Measurements from ENCODE around the gene CDH4.

CDH4 gene

DNA sequence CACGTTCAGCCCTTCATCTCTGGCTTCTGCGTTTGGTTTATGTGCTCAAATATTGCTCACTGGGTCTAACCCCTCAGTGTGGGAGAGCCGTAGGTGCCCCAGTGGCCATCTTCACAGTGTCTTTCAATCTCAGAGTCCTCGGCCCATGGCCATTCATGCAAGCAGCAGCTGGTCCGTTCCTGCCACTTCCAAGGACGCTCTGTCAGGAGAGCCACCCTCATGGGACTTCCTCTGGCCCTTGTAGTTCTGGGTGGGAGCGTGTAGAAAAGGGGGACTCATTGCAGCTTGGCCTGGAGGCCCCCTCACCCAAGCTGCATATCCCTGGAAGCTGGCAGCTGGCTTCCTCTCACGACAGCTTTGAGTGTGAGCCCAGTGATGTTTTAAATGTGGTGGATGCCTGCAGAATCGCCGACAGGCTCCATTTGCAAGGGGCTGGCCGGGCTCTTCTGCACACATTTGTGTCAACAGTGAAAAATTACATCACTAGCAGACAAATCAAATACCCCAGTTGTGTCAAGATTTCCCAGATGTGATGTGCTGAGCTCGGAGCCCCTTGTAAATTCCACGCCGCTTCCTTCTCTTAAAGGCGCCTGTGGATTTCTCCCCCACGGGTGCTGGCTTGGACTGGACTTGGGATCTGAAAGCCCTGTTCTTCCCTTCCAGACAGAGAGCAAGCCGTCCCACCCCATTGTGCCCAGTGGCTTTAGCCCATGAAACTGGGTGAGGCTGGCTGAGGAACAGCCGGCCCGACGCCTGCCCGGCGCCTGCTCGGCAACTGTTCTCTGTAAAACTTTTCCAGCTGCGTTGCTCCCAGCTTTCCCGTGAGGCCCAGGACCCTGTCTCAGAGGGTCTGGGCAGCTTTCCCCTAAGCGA is 453.6 kb downstream of the CDH4 start:
- no peak for DNase-seq (ENCODE audit: low read depth in 2 of 2)

DNA sequence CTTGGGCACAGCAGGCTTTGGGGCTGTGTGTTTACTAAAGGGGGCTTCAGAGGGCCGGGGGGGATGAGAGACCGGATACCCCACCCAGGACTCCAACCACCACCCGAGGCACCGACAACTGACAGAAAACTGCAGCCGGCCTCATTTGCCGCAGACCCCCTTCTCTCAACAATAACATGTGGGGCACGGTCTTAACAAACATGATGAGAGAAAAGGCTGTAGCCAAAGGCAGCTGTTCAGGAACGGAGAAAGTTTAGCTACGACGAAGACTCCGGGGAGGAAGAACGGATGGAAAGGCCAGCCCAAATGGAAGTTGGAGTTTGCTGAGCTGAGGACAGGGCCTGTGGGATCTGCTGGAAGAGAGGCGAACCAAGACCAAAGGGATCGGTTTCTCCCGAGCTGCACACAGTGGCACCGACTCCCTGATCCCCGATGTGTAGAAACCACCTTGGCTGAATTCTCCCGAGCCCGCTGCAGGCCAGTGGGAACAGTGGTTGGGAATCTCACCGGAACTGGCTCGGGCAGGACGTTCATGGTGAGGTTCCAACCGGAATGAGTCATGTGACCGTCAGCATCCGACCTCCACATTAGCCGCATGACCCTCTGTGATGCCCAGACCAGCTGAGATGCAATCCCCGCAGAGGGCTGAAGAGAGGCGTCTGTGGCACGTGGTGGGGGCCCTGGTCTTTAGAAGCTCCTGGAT is 454.3 kb downstream of the CDH4 start:
- DNase-seq (ENCODE audit: low read depth in 2 of 2), result no peak

DNA sequence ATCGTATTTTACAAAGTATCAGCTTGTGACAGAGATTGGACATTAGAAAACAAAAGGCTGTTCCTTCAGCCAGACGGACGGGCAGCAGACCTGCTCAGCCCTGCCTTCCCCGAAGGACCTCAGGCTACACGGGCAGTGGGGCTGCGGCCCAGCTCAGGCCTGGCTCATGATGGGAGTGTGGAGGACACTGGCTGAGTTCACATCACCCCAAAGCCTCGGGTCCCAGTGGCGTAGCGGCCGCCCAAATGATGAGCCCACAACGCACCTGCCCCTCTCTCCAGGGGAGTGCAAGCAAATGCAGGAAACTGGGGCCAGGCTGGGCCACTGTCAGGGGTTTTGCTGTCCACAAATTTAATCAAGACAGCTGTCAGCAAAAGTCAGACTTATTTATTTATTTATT is 456.8 kb downstream of the CDH4 start:
- DNase-seq (ENCODE audit: low read depth in 2 of 2), result no peak

DNA sequence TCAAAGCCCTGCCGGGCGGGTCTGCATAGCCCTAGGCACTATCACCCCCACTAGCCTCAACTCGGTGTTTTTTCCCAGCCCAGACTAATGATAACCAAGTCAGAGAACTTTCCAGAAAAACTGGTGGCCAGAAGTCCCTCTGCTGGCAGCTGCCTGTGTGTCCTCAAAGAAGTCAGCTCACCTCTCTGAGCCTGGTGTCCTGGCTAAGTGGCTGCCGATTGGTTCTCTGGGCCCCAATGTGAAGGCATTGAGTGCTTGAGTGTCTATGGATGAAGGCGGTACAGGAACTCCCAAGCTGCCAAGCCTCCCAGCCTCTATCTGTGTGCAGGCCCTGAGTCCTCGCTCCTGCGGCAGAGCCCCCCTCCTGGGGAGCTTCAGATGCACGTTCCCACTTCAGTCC is 458.0 kb downstream of the CDH4 start:
- no peak for DNase-seq (ENCODE audit: low read depth in 2 of 2)

DNA sequence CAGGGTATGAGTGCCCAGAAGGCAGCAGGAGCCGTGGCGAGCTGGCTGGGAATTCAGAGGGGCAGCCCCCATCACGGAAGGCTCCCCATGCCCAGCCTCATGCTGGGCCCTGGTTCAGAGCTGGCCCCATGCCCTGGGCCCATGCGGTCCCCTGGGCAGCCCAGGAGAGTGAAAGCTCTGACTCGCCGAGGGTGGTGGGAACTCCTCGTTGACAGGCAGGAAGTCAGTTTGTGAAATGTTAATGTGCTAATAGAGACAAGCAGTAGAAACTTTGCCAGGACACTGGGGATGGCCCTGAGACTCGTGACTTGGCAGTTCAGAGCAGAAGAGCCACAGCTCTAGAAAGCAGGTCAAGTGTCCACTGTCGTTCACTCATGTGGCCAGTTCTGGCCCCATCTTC is 460.6 kb downstream of the CDH4 start:
- DNase-seq (ENCODE audit: low read depth in 2 of 2), result no peak

DNA sequence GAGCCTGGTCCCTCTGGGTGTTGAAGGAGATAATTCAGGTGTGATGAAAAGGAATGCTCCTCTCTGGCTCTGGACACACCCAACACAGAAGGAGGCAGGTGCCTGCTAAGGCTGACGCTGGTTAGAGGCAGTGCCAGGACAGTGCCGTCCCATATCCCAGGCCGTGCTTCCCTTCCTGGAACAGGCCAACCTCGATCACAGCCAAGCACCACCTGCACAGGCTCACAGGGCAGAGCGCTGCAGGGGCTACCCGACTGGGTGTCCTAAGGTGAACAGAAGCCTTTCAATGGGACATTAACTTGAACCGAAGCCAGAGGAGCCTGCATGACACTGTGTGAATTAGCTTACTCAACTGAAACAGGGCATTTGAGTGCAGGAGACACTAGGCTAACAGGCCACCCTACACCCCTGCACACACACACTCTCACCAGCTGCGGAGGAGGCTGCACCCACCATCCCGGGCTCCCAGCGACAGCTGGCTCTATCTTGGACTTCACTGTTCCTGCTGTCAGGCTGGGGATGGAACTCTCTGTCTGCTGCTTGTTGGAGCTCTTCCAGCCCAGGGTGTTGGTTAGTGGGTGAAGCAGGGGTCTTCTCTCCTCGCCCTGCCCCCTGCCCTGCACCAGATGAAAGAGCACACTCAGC is 466.4 kb downstream of the CDH4 start:
- no peak for DNase-seq (ENCODE audit: low read depth in 2 of 2)

DNA sequence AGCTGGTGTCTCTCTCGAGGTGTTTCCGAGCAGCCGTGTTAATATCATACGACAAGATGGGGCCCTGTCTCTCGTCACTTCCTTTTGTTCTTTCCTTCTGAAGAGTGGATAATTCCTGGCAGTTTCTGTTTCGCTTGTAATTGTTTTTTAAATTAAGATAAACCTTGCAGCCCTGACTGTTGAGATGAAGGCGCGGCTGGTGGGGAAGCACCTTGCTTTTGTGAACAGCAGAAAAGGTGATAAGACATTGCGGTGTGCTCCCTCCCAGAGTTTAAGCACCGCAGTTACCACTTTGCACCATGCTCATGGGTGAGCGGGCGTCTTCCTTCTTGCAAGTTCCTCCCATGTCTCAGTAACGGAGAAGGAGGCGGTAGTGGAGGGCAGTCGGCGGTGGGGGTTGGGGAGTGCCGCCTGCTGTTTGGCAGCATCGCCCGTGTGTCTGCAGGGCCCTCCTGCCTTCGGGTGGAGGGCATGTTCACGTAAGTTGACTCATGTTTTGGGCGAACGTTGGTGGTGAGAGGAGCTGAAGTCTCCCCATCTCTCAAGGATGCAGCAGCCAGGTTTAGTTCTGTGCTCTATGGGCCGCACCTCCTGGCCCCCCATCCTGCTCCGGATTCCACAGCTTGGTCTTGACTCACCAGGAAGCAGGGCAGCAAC is 467.8 kb downstream of the CDH4 start:
- peak; percentile 1 to 24 for DNase-seq (ENCODE audit: low read depth in 2 of 2)

DNA sequence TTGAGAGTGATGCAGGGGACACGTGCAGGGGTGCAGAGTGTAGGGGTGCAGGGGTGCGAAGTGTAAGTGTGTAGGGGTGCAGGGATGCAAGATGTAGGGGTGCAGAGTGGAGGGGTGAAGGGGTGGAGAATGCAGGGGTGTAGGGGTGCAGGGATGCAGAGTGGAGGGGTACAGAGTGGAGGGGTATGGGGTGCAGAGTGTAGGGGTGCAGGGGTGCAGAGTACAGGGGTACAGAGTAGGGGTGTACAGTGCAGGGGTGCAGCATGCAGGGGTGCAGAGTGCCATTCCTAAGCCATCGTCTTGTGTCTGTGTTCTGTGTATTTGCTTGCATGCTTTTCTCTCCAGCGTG is 468.3 kb downstream of the CDH4 start:
- DNase-seq (ENCODE audit: low read depth in 2 of 2), result no peak

DNA sequence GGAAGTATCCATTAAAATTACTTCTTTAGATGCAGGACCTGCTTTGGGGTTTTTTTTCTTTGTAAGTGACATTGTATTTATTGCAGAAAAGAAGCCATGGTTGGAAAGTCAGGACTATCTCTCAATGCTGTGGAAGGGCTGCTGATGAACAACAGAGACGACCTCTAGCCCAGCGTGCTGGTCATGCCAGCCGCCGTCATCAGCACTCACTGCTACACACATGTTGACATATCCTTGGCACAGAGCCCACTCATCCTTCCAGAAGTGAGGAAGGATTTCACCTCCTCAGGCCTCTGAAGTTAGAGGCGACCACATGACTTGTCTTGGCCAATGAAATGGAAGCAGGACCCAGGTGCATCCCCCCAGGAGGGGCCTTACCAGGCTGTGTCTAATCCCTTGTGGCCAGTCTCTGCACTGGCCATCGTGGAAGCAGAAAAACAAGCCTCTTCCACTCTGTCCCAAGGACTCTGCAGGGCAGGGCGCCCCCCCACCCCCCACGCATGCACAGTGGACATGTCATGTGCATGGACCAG is 470.2 kb downstream of the CDH4 start:
- DNase-seq (ENCODE audit: low read depth in 2 of 2), result no peak

DNA sequence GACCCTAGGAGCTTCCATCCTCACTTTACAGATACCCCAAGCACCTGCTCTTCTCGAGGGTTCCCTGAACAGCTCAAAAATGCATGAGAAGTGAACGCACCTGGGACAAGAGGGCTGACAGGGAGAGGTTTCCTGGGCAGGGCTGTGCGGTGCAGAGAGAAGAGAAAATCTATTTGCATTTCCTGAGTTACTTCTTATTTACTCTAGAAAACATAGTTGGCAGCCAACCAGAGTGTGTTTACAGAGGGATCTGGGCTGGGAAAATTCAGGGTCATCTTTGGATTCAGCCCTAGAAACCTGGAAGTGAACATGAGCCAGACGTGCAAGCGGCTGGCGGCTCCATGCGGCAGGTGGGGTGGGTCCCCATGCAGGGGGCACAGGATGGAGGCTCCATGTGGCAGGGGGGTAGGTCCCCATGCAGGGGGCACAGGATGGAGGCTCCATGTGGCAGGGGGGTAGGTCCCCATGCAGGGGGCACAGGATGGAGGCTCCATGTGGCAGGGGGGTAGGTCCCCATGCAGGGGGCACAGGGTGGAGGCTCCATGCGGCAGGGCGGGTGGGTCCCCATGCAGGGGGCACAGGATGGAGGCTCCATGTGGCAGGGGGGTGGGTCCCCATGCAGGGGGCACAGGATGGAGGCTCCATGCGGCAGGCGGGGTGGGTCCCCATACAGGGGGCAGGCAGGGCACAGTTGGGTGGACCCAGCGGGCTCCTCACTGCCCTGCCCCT is 471.6 kb downstream of the CDH4 start:
- DNase-seq (ENCODE audit: low read depth in 2 of 2), result no peak

DNA sequence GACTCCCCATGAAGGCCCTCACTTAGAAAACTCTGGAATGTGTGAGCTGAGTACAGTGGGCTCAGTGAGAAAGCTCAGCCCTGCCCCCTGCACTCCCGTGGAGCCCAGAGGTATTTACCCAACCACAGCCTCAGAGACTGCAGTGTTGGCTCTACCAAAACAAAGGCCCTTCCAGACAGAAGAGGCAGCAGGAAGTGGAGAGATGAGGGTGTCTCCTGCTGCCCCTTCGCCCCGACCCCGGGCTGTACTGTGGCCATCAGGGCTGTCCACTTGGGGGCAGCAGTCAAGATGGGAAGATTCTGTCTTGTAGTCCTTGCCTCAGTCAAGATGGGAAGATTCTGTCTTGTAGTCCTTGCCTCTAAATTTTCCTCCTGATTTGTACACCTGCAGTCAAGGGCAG is 472.3 kb downstream of the CDH4 start:
- no peak for DNase-seq (ENCODE audit: low read depth in 2 of 2)

DNA sequence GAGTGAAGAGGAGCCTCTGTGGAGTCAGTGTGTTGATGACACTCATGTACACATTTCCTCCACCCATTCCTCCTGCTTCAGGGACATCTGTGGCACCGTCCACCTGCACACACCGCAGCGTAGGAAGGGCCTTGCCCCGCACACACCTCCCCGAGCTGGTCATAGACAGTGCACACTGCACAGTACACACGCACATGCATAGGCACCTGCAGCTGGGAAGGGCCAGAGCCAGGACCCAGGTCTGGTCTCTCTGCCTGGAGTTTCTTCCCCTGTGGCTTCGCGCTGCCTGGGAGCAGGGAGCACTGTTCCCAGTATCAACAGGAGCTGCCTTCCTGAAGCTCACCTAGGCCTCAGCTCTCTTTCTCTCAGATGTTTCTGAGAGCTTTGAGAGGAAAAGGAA is 473.1 kb downstream of the CDH4 start:
- DNase-seq (ENCODE audit: low read depth in 2 of 2), result no peak

DNA sequence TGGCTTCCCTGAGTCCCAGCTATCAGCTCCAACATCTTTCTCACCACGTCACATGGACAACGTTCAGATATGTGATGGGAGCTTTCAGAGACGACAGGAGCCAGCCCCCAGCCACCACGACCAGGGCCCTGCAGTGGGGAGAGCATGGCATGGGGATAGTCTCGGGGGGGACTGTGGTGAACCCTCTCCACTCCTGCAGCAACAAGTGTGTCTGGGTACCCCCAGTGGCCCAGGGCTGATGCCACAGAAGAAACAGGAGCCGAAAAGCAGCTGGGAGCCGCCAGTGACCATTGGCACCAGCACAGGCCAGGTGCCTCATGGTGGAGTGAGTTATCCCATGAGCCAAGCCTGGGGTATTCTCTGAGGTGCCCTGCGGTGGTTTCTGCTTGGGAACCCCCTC is 473.9 kb downstream of the CDH4 start:
- DNase-seq (ENCODE audit: low read depth in 2 of 2), result no peak

DNA sequence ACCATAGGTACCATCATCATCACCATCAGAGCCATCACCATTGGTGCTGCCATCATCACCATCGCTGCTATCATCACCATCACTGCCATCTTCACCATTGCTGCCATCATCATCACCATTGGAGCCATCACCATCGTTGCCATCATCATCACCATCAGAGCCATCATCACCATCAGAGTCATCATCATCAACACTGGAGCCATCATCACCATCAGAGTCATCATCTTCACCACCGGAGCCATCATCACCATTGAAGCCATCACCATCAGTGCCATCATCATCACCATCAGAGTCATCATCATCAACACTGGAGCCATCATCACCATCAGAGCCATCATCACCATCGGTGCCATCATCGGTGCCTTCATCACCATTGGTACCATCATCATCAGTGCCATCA is 474.9 kb downstream of the CDH4 start:
- DNase-seq (ENCODE audit: low read depth in 2 of 2), result no peak

DNA sequence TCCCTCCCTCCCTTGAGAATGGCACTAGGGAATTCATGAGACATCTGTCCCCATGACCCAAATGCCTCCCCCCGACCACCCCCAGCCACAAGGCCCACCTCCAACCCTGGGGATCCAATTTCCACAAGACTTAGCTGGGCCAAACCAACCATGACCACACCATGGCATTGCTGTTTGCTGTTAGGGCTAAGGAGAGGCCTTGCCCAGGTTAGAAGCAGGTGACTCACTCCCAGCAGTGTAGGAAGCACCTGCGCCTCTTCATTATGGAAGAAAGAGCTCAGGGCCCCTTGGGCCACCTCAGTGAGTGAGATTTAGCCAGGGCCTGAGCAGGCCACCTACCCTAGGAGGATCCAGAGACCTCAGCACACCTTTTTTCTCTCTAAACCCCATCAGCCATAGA is 475.7 kb downstream of the CDH4 start:
- no peak for DNase-seq (ENCODE audit: low read depth in 2 of 2)

DNA sequence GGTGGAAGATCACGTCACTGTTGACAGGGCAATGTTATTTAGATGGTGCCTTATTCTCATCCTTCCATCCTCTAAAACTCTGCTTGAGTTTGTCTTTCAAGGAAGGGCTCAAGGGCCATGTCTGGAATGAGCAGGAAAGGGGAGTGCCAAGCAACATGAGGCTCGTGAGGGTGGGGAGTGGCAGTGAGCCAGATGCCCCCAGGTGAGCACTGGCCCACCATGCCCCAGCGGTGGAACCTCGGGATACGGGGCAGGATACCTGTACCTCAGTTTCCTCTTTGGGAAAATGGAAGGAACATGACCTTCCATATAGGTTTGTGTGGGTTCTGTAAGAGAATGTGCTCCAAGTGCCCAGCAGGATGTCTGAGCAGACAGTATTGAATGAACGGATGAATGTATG is 476.3 kb downstream of the CDH4 start:
- DNase-seq (ENCODE audit: low read depth in 2 of 2), result no peak

DNA sequence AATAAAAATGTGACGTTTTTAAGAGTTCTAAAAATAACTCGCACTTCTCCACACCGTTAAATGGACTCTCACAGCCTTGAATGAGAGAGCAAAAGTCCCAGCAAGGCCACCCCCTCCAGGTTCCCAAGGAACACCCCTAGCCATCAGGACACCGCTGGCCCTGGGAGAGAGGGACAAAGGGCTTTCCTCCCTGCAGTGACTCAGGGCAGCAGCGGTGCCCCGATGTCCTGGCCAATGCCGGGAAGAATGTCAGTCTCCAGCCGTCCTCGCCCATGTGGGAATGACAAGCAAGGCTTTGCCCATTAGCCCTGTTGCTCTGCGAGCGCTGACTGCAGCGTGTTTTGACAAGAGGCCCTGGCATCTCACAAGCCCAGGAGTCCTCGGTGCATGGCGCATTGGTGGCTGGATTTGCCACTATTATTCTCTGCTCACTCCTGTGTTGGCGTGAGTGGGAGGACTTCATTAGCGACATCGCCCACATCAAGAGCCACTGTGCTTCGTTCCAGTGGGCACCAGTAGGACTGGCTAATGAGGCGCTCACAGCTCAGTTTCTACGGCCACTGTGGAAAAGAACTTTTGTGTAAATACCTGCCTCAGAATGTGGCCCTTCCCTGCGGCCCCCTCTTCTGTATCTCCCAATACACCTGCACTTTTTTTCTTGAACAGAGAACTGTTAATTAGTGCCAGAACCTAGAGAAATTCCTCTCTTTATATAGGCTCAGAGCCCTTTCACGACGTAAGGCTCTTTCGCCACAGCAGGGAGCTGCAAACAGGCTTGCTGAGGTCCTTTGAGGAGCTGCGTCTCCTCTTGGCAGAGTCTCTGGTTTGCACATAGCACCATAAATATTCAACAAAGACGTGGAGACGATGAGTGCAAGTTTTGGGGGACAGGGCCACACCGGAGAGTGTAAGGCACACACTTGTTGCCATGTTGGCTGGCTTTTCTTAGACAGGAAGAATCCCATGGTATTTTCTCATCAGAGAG is 477.0 kb downstream of the CDH4 start:
- DNase-seq (ENCODE audit: low read depth in 2 of 2), result no peak

DNA sequence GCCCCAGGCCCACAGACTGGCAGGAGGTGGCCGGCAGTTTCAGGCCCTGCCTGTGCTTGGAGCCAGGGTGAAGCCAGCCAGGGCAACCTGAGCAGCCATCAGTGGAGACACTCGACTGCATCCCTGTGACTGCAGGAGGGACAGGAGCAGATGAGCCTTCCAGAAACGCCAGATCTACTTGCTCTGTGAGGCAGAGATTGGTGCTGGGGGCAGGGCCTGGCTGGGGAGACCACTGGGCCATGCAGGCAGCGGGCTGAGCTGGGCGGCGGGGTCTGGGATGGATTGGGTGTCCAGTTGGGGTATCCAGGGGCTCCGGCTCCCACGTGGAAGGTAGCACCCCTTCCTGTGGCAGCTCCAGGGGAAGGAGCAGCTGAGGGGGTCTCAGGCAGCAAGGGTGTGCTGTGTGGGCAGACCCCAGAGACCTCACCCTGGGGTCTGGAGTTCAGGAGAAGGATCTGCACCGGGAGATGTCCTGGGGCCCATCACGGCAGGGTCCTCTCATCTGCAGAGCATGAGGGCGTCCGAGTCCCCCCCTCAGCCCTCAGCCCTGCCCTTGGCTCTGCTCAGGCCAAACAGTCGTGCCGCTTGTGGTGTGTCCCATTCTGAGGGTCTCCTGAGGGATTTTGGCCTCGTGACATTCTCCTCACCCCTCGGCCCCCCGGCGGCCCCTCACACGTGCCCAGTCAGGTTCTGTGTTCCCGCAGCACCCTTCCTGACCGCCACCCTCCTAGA is 478.7 kb downstream of the CDH4 start:
- no peak for DNase-seq (ENCODE audit: low read depth in 2 of 2)

DNA sequence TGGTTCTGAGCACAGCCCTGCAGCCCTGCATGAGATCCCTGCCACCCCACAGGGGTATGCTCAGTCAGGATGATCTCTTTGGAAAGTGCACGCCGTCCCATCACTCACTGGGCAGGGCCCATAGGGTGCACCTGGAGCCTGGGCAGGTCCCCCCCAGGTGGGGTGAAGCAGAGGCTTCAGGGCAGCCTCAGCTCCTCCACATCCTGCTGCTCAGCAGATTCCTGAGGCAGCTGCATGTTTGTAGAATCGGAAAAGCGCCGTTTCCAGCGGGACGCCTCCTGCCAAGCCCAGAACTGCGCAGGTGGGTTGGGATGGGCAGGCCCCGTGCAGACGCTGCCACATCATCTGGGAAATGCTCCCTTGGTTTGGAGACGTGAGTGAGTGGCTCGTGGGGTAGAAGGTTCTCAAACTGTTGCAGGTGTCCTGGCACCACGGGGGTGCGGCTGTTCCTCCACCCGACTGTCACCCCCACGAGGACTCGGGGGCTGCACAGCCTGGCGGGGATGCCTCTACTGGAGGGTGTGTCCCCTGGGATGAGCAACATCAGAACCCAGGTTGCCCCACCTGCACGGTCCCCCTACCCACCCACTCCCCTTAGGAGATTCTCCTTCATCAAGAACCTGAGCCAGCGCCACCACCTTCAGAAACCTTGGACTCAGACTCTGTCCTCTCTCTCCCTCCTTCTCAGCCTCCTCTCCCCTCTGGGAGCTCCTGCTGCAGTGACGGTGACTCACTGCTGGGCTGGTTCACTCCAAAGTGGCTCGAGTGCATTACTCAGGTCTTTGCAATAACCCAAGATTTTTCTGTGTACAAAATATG is 479.5 kb downstream of the CDH4 start:
- DNase-seq (ENCODE audit: low read depth in 2 of 2), result no peak

All from stimulated activated CD4-positive, alpha-beta T cell treated with anti-CD3 and anti-CD28 coated beads, Interleukin-4, amount 100 ng/mL, for 48 hours (primary cell).